H9 (cell line): Measurements from ENCODE around the gene EPHB3. TPM values are rescaled to one million over a fixed set of nuclear protein-coding genes. Genes with fewer than 3 reads are reported as not detected.
A peak's percentile ranks its signal among the peaks of the same experiment; 100 is the strongest.

Source experiments
- DNase-seq: peaks from one replicate; pipeline ENCODE4 v3.0.0-alpha.2; 2017
- H2AFZ ChIP-seq: one replicate; pipeline ENCODE4 v1.6.1; 2013; ENCODE audit warnings: mild to moderate bottlenecking, low read length, control low read depth, moderate library complexity
- H2AK5ac ChIP-seq: 2 replicates; pipeline ENCODE4 v1.6.1; 2013; ENCODE audit warnings: low read length, control low read depth, mixed read lengths; ENCODE audit not compliant: insufficient read length
- H2BK120ac ChIP-seq: one replicate; pipeline ENCODE4 v1.6.1; 2013; ENCODE audit warnings: low read depth, mild to moderate bottlenecking, low read length, control low read depth, inconsistent platforms; ENCODE audit not compliant: poor library complexity, severe bottlenecking
- H2BK12ac ChIP-seq: 2 replicates; pipeline ENCODE4 v1.6.1; 2013; ENCODE audit warnings: low read length, control low read depth, mixed read lengths, low read depth; ENCODE audit not compliant: insufficient read length
- H2BK15ac ChIP-seq: 2 replicates; pipeline ENCODE4 v1.6.1; 2013; ENCODE audit warnings: low read depth, low read length, control low read depth
- H2BK20ac ChIP-seq: one replicate; pipeline ENCODE4 v1.6.1; 2013; ENCODE audit warnings: low read depth, mild to moderate bottlenecking, low read length, control low read depth, inconsistent platforms; ENCODE audit not compliant: poor library complexity, severe bottlenecking
- H2BK5ac ChIP-seq: 2 replicates; pipeline ENCODE4 v1.6.1; 2013; ENCODE audit warnings: low read length, control low read depth, mixed read lengths; ENCODE audit not compliant: insufficient read length
- H3K14ac ChIP-seq: 2 replicates; pipeline ENCODE4 v1.6.1; 2013; ENCODE audit warnings: low read length, control low read depth; ENCODE audit not compliant: insufficient read depth
- H3K18ac ChIP-seq: 2 replicates; pipeline ENCODE4 v1.6.1; 2013; ENCODE audit warnings: low read depth, mild to moderate bottlenecking, mixed read lengths, low read length, control low read depth; ENCODE audit not compliant: insufficient read length
- H3K23ac ChIP-seq: 2 replicates; pipeline ENCODE4 v1.6.1; 2013; ENCODE audit warnings: low read length, control low read depth, mixed read lengths, low read depth; ENCODE audit not compliant: insufficient read length
- H3K23me2 ChIP-seq: 2 replicates; pipeline ENCODE4 v1.6.1; 2013; ENCODE audit warnings: low read depth, mild to moderate bottlenecking, mixed read lengths, low read length, control low read depth; ENCODE audit not compliant: insufficient read length, poor library complexity, severe bottlenecking
- H3K27ac ChIP-seq: 2 replicates; pipeline ENCODE4 v1.5.1; 2013; ENCODE audit warnings: low read length, control low read depth, mixed read lengths, low read depth; ENCODE audit not compliant: insufficient read length
- H3K27me3 ChIP-seq: 2 replicates; pipeline ENCODE4 v1.6.1; 2013; ENCODE audit warnings: low read length, control low read depth, inconsistent platforms; ENCODE audit not compliant: insufficient read depth
- H3K4ac ChIP-seq: 2 replicates; pipeline ENCODE4 v1.6.1; 2013; ENCODE audit warnings: low read depth, mild to moderate bottlenecking, control low read depth, inconsistent platforms, low read length, moderate library complexity
- H3K4me1 ChIP-seq: 2 replicates; pipeline ENCODE4 v1.6.1; 2013; ENCODE audit warnings: low read length, control low read depth, inconsistent platforms; ENCODE audit not compliant: insufficient read depth
- H3K4me2 ChIP-seq: 2 replicates; pipeline ENCODE4 v1.6.1; 2013; ENCODE audit warnings: low read length, control low read depth, mixed read lengths; ENCODE audit not compliant: insufficient read length, insufficient read depth
- H3K56ac ChIP-seq: 2 replicates; pipeline ENCODE4 v1.6.1; 2013; ENCODE audit warnings: low read depth, mild to moderate bottlenecking, mixed read lengths, low read length, control low read depth; ENCODE audit not compliant: insufficient read length
- H3K79me1 ChIP-seq: 2 replicates; pipeline ENCODE4 v1.6.1; 2013; ENCODE audit warnings: low read depth, mild to moderate bottlenecking, moderate library complexity, low read length, control low read depth, inconsistent platforms; ENCODE audit not compliant: insufficient read depth, poor library complexity, severe bottlenecking
- H3K79me2 ChIP-seq: 2 replicates; pipeline ENCODE4 v1.6.1; 2013; ENCODE audit warnings: low read length, control low read depth, inconsistent platforms; ENCODE audit not compliant: insufficient read depth
- H3K9ac ChIP-seq: 2 replicates; pipeline ENCODE4 v1.6.1; 2013; ENCODE audit warnings: low read length, control low read depth, mixed read lengths; ENCODE audit not compliant: insufficient read length; ENCODE audit errors: extremely low read depth
- H3K9me3 ChIP-seq: one replicate; pipeline ENCODE4 v1.6.1; 2013; ENCODE audit warnings: low read depth, low read length, inconsistent platforms; ENCODE audit not compliant: control insufficient read depth
- H3T11ph ChIP-seq: one replicate; pipeline ENCODE4 v1.6.1; 2013; ENCODE audit warnings: mild to moderate bottlenecking, low read length, control low read depth, inconsistent platforms
- H4K20me1 ChIP-seq: one replicate; pipeline ENCODE4 v1.6.1; 2013; ENCODE audit not compliant: control insufficient read depth, insufficient read length, insufficient read depth
- H4K5ac ChIP-seq: 2 replicates; pipeline ENCODE4 v1.6.1; 2013; ENCODE audit warnings: low read depth, mild to moderate bottlenecking, mixed read lengths, low read length, control low read depth; ENCODE audit not compliant: insufficient read length
- H4K8ac ChIP-seq: replicated peaks from 2 replicates; pipeline ENCODE4 v1.6.1; 2013; ENCODE audit warnings: low read length, control low read depth, mixed read lengths, low read depth; ENCODE audit not compliant: insufficient read length
- H4K91ac ChIP-seq: 2 replicates; pipeline ENCODE4 v1.6.1; 2013; ENCODE audit warnings: low read depth, mild to moderate bottlenecking, moderate library complexity, mixed read lengths, low read length, control low read depth; ENCODE audit not compliant: insufficient read length
- H3K27ac Mint-ChIP-seq, 3 experiments: 2 replicates in 2 of 3; 3 replicates in 1 of 3; pipeline ENCODE4 v1.8.0; 2020 to 2021; ENCODE audit warnings: mixed read lengths in 3 of 3, mild to moderate bottlenecking in 1 of 3, moderate library complexity in 1 of 3
- H3K27me3 Mint-ChIP-seq: 2 replicates; pipeline ENCODE4 v1.8.0; 2021; ENCODE audit warnings: low read depth, mild to moderate bottlenecking, moderate library complexity, mixed read lengths
- H3K36me3 Mint-ChIP-seq, 3 experiments: 2 replicates in 2 of 3; 3 replicates in 1 of 3; pipeline ENCODE4 v1.8.0; 2020 to 2021; ENCODE audit warnings: low read depth in 3 of 3, mixed read lengths in 3 of 3; ENCODE audit not compliant: insufficient read depth in 1 of 3
- H3K4me1 Mint-ChIP-seq, 2 experiments: 2 replicates each; pipeline ENCODE4 v1.8.0; 2020; ENCODE audit warnings: mixed read lengths in 2 of 2
- H3K4me3 Mint-ChIP-seq, 2 experiments: 2 replicates in 1 of 2; 3 replicates in 1 of 2; pipeline ENCODE4 v1.8.0; 2020 to 2021; ENCODE audit warnings: mild to moderate bottlenecking in 2 of 2, mixed read lengths in 2 of 2, moderate library complexity in 1 of 2
- H3K9me3 Mint-ChIP-seq, 2 experiments: 2 replicates in 1 of 2; 3 replicates in 1 of 2; pipeline ENCODE4 v1.8.0; 2020; ENCODE audit warnings: mild to moderate bottlenecking in 2 of 2, mixed read lengths in 2 of 2, moderate library complexity in 1 of 2
- WGBS: extraction: QIAGEN DNeasy Blood & Tissue Kit; methylation state at CpG from one replicate; pipeline ENCODE4 v1.1.7; 2013; ENCODE audit warnings: missing lambda C conversion rate, low lambda C conversion rate, mixed read lengths; ENCODE audit not compliant: insufficient read length; ENCODE audit errors: extremely low coverage; 5-methylcytosine and 5-hydroxymethylcytosine counted together
- total RNA-seq: library from RNA; stranded (reverse); gene quantifications from 2 replicates; pipeline ENCODE4 v1.2.1, GENCODE V29; 2021
- TF ChIP-seq, protein P1 (sequence below): fragments of 200-600 bp; sonication (generic); conservative IDR thresholded peaks from 3 replicates; pipeline ENCODE4 v1.8.0; 2021; ENCODE audit warnings: antibody characterized with exemption, mild to moderate bottlenecking

Gene EPHB3
- total RNA-seq, 1 experiment from 2014 or later: 1.0 TPM

DNA sequence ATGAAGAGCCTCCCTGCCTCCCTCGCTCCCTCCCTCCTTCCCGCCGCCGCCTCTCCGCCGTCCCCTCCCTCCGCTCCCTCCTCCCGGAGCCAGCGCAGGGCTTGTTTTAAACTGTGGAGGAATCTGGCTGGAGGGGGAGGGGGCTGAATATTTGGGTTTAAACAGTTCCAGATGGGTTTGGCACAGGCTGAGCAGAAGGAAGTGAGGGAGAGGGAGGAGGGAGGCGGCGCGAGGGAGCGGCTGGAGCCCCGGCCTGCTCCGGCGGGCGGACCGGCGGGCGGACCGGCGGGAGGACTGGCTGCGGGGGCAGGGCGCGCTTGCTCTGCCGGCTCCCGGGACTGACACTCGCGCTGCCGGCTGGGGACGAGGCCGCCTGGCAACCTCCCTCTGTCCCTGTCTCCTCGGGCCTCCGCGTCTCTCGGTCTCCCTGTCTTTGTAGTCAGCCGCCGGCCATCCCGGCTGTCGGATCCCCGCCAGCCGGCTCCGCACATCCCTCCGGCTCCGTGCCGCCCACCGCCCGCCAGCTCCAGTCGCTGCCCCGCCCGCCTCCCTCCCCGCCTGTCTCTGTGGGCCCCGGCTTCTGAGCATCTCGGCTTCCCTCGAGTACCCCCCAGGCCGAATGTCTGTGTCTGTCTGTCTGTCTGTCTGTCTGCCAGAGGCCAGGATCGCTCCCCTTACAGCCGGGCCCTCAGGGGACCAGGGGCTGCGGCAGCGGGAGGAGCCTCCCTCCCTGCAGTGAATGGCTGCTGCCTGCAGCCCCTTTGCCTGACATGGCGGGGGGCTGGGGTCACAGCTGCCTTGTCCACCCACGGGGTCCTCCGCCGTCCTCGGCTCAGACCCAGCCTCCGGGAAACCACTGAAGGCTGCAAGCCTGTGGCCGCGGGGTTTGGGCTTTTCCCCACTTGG, 7.6 kb downstream of the EPHB3 start:
- no peak overlapping the region for H3K27ac Mint-ChIP-seq
- peak overlapping the region; percentile 66 to 89 for H3K4me3 Mint-ChIP-seq
- peaks cover 8% of the 10 kb centered on the region; the same call in 1 of the 2 replicates for H3K4me1 ChIP-seq
- H2AFZ ChIP-seq: no peak overlapping the region
- TF ChIP-seq, protein P1, sequence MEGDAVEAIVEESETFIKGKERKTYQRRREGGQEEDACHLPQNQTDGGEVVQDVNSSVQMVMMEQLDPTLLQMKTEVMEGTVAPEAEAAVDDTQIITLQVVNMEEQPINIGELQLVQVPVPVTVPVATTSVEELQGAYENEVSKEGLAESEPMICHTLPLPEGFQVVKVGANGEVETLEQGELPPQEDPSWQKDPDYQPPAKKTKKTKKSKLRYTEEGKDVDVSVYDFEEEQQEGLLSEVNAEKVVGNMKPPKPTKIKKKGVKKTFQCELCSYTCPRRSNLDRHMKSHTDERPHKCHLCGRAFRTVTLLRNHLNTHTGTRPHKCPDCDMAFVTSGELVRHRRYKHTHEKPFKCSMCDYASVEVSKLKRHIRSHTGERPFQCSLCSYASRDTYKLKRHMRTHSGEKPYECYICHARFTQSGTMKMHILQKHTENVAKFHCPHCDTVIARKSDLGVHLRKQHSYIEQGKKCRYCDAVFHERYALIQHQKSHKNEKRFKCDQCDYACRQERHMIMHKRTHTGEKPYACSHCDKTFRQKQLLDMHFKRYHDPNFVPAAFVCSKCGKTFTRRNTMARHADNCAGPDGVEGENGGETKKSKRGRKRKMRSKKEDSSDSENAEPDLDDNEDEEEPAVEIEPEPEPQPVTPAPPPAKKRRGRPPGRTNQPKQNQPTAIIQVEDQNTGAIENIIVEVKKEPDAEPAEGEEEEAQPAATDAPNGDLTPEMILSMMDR: no peak
- peaks cover 96% of the 10 kb centered on the region for H3K27me3 Mint-ChIP-seq
- H3T11ph ChIP-seq: no peak overlapping the region
- peaks cover 0 to 2% of the 10 kb centered on the region in 2 experiments; a peak in 3 of 5 replicates for H3K9me3 Mint-ChIP-seq
- no peak overlapping the region for H4K5ac ChIP-seq
- no peaks in the 10 kb centered on the region; a peak in 1 of 7 replicates for H3K36me3 Mint-ChIP-seq
- H2BK5ac ChIP-seq: no peak overlapping the region
- H3K9ac ChIP-seq: no peak overlapping the region
- no peak overlapping the region for H3K27ac ChIP-seq
- no peak overlapping the region for H4K91ac ChIP-seq
- no CpG with 5 or more reads among the region's 68 CpGs for WGBS
- peaks cover 9% of the 10 kb centered on the region for H3K23me2 ChIP-seq
- H2AK5ac ChIP-seq: no peak overlapping the region
- no peak overlapping the region for H2BK20ac ChIP-seq
- H3K27me3 ChIP-seq: peaks cover 64% of the 10 kb centered on the region
- no peaks in the 10 kb centered on the region for H3K79me2 ChIP-seq
- H3K23ac ChIP-seq: no peak overlapping the region
- H3K79me1 ChIP-seq: no peaks in the 10 kb centered on the region
- H3K4me1 Mint-ChIP-seq: peaks cover 43 to 63% of the 10 kb centered on the region in 2 experiments
- no peak overlapping the region for H3K4ac ChIP-seq
- no peak for DNase-seq
- no peak overlapping the region for H3K56ac ChIP-seq
- H2BK15ac ChIP-seq: no peak overlapping the region
- no peak overlapping the region for H2BK12ac ChIP-seq
- H3K14ac ChIP-seq: no peak overlapping the region
- H4K8ac ChIP-seq: no peak overlapping the region
- peak overlapping the region; percentile 43 for H3K4me2 ChIP-seq
- no peak overlapping the region for H3K18ac ChIP-seq
- no peak overlapping the region for H2BK120ac ChIP-seq
- no peaks in the 10 kb centered on the region for H3K9me3 ChIP-seq
- H4K20me1 ChIP-seq: no peaks in the 10 kb centered on the region
